HG02840 (cell line): ENCODE results near the gene NUDT14.

ENCODE experiments used
- ATAC-seq: cut with Tn5 transposase; IDR thresholded peaks from one replicate; pipeline ENCODE4 v1.9.1; 2021; ENCODE audit warnings: mild to moderate bottlenecking, moderate library complexity, moderate number of reproducible peaks; ENCODE audit not compliant: unreplicated experiment, low FRiP score

The NUDT14 gene

GRCh38 chr14:105161964-105162668, 19.0 kb downstream of the NUDT14 start:
- no peak for ATAC-seq

- no peak for ATAC-seq
Measured at GRCh38 chr14:105161309-105161708, 19.8 kb downstream of the NUDT14 start.

GRCh38 chr14:105160776-105161175, 20.3 kb downstream of the NUDT14 start:
- ATAC-seq = no peak

GRCh38 chr14:105159344-105159743, 21.8 kb downstream of the NUDT14 start:
- ATAC-seq = no peak

GRCh38 chr14:105158794-105159193, 22.3 kb downstream of the NUDT14 start:
- no peak for ATAC-seq

GRCh38 chr14:105157872-105158271, 23.2 kb downstream of the NUDT14 start:
- no peak for ATAC-seq

- no peak for ATAC-seq
Measured at GRCh38 chr14:105156414-105157375, 24.4 kb downstream of the NUDT14 start.

- no peak for ATAC-seq
Measured at GRCh38 chr14:105155681-105156413, 25.3 kb downstream of the NUDT14 start.

- ATAC-seq = no peak
Measured at GRCh38 chr14:105155071-105155651, 26.0 kb downstream of the NUDT14 start.

- ATAC-seq = no peak
Measured at GRCh38 chr14:105154476-105154871, 26.6 kb downstream of the NUDT14 start.

- no peak for ATAC-seq
Measured at GRCh38 chr14:105153739-105154475, 27.2 kb downstream of the NUDT14 start.

- no peak for ATAC-seq
Measured at GRCh38 chr14:105153331-105153731, 27.8 kb downstream of the NUDT14 start.

- no peak for ATAC-seq
Measured at GRCh38 chr14:105152794-105153241, 28.3 kb downstream of the NUDT14 start.

- no peak for ATAC-seq
Measured at GRCh38 chr14:105151838-105152793, 29.0 kb downstream of the NUDT14 start.

- no peak for ATAC-seq
Measured at GRCh38 chr14:105151084-105151837, 29.9 kb downstream of the NUDT14 start.

- ATAC-seq = no peak
Measured at GRCh38 chr14:105150368-105151083, 30.6 kb downstream of the NUDT14 start.

- ATAC-seq = no peak
Measured at GRCh38 chr14:105150026-105150367, 31.1 kb downstream of the NUDT14 start.
